Hematopoietic multipotent progenitor cell treated with erythropoietin and hydrocortisone succinate and interleukin-3 and kit ligand, for 4 days (in vitro differentiated cells): ENCODE results near the gene TUBA8.
"Not testable (repeated sequence)": the region's sequence is repeated elsewhere in the genome, so short reads cannot be mapped to it uniquely, and the experiment has no call there.

Experiments
- DNase-seq: peaks from one replicate; pipeline ENCODE4 v3.0.0-alpha.2; 2015

The TUBA8 gene

GRCh38 chr22:18110194-18110953, at the start of gene TUBA8:
TUBA8 (plus strand) TSS chr22:18110809; CDS start chr22:18110866, 57 bp downstream.
- peak; percentile 58 for DNase-seq

- DNase-seq = peak; percentile 18
Measured at GRCh38 chr22:18062421-18062820, 48.2 kb upstream of the TUBA8 start.

GRCh38 chr22:18063306-18063705, 47.3 kb upstream of the TUBA8 start:
- DNase-seq = no peak

GRCh38 chr22:18063715-18064114, 46.9 kb upstream of the TUBA8 start:
- not testable (repeated sequence) for DNase-seq

- no peak for DNase-seq
Measured at GRCh38 chr22:18064636-18065035, 46.0 kb upstream of the TUBA8 start.

GRCh38 chr22:18065256-18065655, 45.4 kb upstream of the TUBA8 start:
- peak; percentile 28 for DNase-seq

- DNase-seq = no peak
Measured at GRCh38 chr22:18066181-18066859, 44.3 kb upstream of the TUBA8 start.

- DNase-seq = no peak
Measured at GRCh38 chr22:18067121-18067520, 43.5 kb upstream of the TUBA8 start.

GRCh38 chr22:18067548-18068341, 42.9 kb upstream of the TUBA8 start:
- DNase-seq = no peak

- DNase-seq = no peak
Measured at GRCh38 chr22:18068381-18068988, 42.1 kb upstream of the TUBA8 start.

- DNase-seq = no peak
Measured at GRCh38 chr22:18069041-18069440, 41.6 kb upstream of the TUBA8 start.

GRCh38 chr22:18070041-18070440, 40.6 kb upstream of the TUBA8 start:
- DNase-seq = no peak

GRCh38 chr22:18070556-18071306, 39.9 kb upstream of the TUBA8 start:
- DNase-seq = no peak

GRCh38 chr22:18071307-18071967, 39.2 kb upstream of the TUBA8 start:
- DNase-seq = not testable (repeated sequence)

- DNase-seq = no peak
Measured at GRCh38 chr22:18071968-18072310, 38.7 kb upstream of the TUBA8 start.

GRCh38 chr22:18073467-18073866, 37.1 kb upstream of the TUBA8 start:
- no peak for DNase-seq

- not testable (repeated sequence) for DNase-seq
Measured at GRCh38 chr22:18073927-18074326, 36.7 kb upstream of the TUBA8 start.

GRCh38 chr22:18075101-18075719, 35.4 kb upstream of the TUBA8 start:
- DNase-seq = no peak

- peak; percentile 92 for DNase-seq
Measured at GRCh38 chr22:18075720-18076497, 34.7 kb upstream of the TUBA8 start.

- no peak for DNase-seq
Measured at GRCh38 chr22:18077087-18077638, 33.4 kb upstream of the TUBA8 start.
